Nucleus accumbens (tissue), 56 donors: Measurements from ENCODE around the gene GBP3.
A peak's percentile ranks its signal among the peaks of the same experiment; 100 is the strongest.
"Not testable (repeated sequence)": the region's sequence is repeated elsewhere in the genome, so short reads cannot be mapped to it uniquely, and the experiment has no call there.

ENCODE experiments used
- DNase-seq, 56 donors: peaks; one replicate each; lab custom pipeline; 2025; lab: John Stamatoyannopoulos, UW

The GBP3 gene

GRCh38 chr1:89041721-89042120, 19.1 kb upstream of the GBP3 start:
- no peak for DNase-seq

GRCh38 chr1:89041119-89041641, 18.5 kb upstream of the GBP3 start:
- no peak for DNase-seq

- no peak for DNase-seq
Observed at GRCh38 chr1:89040315-89040626, 17.6 kb upstream of the GBP3 start.

- DNase-seq, result no peak
Observed at GRCh38 chr1:89037186-89037585, 14.5 kb upstream of the GBP3 start.

GRCh38 chr1:89035080-89035479, 12.4 kb upstream of the GBP3 start:
- no peak for DNase-seq

- DNase-seq, result not testable (repeated sequence)
Observed at GRCh38 chr1:89034004-89034403, 11.3 kb upstream of the GBP3 start.

DNA sequence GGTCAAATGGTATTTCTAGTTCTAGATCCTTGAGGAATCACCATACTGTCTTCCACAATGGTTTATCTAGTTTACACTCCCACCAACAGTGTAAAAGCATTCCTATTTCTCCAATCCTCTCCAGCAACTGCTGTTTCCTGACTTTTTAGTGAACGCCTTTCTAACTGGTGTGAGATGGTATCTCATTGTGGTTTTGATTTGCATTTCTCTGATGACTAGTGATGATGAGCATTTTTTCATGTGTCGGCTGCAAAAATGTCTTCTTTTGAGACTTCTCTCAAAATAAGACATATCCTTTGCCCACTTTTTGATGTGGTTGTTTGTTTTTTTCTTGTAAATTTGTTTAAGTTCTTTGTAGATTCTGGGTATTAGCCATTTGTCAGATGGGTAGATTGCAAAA, 6.4 kb upstream of the GBP3 start:
- DNase-seq, result not testable (repeated sequence)

DNA sequence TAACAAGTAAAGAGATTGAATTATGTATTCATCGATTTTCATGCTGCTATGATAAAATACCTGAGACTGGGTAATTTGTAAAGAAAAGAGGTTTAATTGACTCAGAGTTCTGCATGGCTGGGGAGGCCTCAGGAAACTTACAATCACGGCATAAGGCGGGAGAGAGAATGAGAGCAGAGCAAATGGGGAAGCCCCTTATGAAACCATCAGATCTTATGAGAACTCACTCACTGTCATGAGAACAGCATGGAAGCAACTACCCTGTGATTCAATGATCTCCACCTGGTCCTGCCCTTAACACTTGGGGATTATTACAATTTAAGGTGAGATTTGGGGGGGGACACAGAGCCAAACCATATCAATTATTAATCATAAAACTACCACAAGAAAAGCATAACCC, 3.3 kb upstream of the GBP3 start:
- no peak for DNase-seq

DNA sequence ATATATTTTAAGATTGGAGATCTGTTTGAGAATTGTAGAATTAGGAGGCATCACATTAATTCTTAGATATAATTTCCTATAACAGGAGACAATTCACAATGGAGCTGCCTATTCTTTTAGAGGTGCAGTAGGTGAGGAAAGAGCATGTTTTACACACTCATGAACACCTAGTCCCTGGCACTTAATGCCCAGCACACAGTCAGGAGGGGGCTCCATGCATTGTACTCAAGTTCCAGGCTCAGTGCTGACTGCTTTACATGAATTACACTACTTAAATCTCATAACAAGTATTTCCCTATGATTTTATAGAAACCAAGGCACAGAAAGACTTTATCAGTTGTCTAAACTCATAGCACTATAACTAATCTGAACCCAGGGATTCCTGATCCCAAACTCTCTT, 360 bp upstream of the GBP3 start:
- DNase-seq, result no peak

- DNase-seq, result not testable (repeated sequence)
Observed at GRCh38 chr1:89018318-89018717, 4.3 kb downstream of the GBP3 start.

DNA sequence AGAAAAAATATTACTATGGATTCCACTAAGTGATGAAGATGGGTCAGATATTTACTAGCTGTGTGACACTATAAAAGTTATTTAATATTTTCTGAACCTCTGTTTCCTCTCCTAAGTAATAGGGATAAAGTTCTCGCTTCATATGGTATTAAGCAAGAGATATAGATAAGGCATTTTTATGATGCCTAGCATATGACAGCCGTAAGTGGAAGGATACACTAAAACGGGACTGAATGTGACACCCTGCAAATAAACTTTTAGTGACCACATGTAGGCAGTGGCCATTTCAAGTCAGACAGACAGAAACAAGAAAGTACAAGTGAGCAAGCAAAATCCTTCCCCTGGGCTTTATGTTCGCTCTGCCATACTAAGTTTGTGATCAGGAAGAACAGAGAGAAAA, 14.2 kb downstream of the GBP3 start:
- no peak for DNase-seq

GRCh38 chr1:89005286-89006151, 17.1 kb downstream of the GBP3 start:
- DNase-seq, result peak in 36 of 56 donors; percentile 6 to 70 (median 32)

DNA sequence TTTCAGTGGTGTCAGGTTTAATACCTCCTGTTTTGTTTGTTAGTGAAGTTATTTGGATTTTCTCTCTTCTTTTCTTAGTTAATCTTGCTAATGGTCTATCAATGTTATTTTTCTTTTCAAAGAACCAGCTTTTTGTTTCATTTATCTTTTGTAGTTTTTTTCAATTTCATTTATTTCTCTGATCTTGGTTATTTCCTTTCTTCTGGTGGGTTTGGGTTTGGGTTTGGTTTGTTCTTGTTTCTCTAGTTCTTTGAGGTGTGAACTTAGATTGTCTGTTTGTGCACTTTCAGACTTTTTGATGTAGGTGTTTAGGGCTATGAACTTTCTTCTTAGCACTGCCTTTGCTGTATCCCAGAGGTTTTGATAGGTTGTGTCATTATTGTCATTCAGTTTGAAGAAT, 20.5 kb downstream of the GBP3 start:
- DNase-seq, result not testable (repeated sequence)

DNA sequence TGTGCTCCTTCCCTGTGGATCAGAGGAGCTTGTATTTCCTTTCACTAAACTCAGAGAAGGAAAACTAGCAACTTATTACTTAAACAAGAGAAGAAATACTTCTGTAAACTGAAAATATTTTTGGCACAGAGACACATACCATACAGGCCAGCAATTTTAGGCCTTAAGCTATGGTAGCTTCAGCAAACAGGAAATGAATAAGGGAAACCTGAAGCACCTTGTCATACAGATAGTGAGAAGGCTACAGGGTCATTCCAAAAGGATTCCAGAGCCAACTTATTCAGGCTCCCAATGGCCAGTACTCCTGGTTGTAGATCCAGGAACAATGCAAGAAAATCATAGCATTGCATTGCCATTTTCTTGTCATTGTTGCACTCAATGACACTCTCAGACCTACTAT, 21.2 kb downstream of the GBP3 start:
- DNase-seq, result no peak

DNA sequence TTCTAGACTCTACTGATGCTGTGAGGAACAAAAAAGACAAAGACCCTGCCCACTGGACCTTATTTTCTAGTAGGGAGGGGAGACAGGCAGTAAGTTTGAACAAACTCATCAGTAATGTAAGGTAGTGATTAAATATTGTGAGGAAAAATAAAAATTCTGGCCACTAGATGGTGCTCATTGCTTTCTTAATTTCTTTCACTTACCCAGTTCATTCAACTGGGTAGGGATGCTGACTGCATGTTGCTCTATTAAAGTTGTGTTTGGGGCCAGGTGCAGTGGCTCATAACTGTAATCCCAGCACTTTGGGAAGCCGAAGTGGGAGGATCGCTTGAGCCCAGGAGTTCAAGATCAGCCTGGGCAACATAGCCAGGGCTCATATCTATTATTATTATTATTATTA, 23.9 kb downstream of the GBP3 start:
- DNase-seq, result peak in 3 of 56 donors; percentile 5 to 7 (median 5)

DNA sequence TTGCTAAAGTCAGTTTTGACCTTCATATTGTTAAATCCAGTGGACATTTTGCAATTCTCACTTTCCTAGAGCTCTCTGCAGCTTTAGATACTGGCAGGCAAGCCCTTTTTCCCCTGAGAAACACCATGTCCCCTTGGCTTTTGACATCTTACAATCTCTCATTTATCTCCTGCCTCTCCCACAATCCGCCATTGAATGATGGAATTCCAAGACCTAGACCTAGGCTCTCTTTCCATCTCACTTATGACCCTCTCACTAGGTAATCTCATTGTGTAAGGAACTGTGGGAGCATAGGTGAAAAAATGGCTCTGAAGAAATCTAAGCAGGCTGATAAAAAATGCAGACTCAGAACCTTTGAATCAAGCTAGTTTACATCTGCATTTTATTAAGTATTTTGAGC, 32.2 kb downstream of the GBP3 start:
- DNase-seq, result no peak

- DNase-seq, result no peak
Observed at GRCh38 chr1:88985692-88986091, 37.0 kb downstream of the GBP3 start.

DNA sequence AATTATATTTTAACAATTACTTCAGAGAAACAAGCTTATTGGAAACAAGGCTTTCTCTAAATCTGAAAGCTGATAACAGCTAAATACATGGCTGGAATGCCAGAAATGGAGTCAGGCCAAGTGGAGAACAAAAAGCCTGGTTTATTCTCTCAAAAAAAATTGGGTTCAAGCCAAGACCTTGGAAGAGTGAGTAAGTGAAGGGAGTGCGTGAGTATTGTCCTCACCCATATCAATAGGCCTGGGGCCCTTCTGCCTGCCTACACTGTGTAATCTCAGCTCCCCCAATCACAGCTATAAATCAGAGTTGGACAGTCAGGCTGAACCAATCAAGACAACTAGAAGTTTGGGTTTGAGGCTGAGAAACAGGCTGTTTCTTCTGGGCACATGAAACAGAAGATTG, 37.6 kb downstream of the GBP3 start:
- DNase-seq, result peak in 22 of 56 donors; percentile 4 to 61 (median 30)

- no peak for DNase-seq
Observed at GRCh38 chr1:88984569-88984968, 38.1 kb downstream of the GBP3 start.

DNA sequence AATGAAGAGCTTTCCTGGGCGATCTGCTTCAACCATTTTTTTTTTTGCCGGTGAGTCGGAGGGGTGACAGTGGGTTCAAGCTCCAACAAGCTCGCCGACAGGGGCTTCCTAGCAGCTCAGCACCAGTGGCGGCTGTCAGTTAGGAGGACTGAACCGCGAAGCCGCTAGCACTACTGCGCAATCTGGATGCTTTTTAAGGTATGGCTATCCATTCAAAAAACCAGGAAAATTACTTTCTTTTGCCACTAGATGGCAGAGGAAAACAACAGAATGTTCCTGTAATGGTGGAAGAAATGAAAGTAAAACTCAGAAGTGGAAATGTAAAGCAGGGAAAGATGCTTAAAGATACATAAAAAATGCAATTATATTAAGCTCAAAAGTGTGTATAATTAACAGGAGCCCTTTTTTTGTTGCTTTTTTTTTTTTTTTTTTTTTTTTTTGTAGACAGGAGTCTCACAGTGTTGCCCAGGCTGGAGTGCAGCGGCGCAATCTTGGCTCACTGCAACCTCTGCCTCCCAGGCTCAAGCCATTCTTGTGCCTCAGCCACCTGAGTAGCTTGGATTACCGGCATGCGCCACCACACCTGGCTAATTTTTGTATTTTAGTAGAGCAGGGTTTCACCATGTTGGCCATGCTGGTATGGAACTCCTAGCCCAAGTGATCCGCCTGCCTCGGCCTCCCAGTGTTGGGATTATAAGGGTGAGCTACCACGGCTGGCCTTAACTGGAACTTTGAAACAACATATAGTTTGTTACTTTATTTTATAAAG, 38.7 kb downstream of the GBP3 start:
- peak in 2 of 56 donors; percentile 4 to 10 for DNase-seq

DNA sequence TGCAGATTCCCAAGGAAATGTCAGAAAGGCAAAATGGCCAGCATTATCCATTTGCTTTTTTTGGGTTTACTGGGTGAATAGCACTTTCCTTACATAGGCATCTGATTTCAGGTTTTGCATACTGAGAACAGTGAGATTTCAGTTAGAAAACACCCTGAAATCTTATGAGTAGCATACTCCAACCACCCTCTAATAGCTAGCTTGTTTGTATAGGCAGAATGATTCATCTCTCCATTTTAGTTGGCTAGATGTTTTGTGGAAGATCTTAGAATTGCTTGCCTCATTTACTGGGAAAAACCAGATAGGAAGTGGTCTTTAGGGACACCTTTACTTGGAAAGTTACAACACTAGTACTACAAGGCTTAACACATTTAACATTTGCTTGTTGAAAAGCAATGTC, 40.6 kb downstream of the GBP3 start:
- DNase-seq, result no peak

GRCh38 chr1:88981506-88981905, 41.2 kb downstream of the GBP3 start:
- not testable (repeated sequence) for DNase-seq
